Memory B cell (primary cell): ENCODE measurements around the gene SLC6A1.

Experiments used
- ATAC-seq: fragments of 150-1000 bp; cut with Tn5 transposase; 2 replicates; pipeline ENCODE4 v1.10.0; 2021; ENCODE audit warnings: low read depth, mild to moderate bottlenecking, moderate library complexity
- DNase-seq, 2 donors: peaks; one replicate each; pipeline ENCODE4 v3.0.0; 2022; ENCODE audit warnings: low spot score in 2 of 2
- H3K27ac Mint-ChIP-seq: one replicate; pipeline ENCODE4 v1.8.0; 2022; ENCODE audit warnings: mild to moderate bottlenecking, moderate library complexity, mixed read lengths
- H3K27me3 Mint-ChIP-seq: one replicate; pipeline ENCODE4 v1.8.0; 2022; ENCODE audit warnings: mixed read lengths
- H3K36me3 Mint-ChIP-seq: one replicate; pipeline ENCODE4 v1.8.0; 2022; ENCODE audit warnings: mild to moderate bottlenecking, mixed read lengths
- H3K4me1 Mint-ChIP-seq: one replicate; pipeline ENCODE4 v1.8.0; 2022; ENCODE audit warnings: mixed read lengths
- H3K4me3 Mint-ChIP-seq: one replicate; pipeline ENCODE4 v1.8.0; 2022; ENCODE audit warnings: mild to moderate bottlenecking, moderate library complexity, mixed read lengths
- H3K9me3 Mint-ChIP-seq: one replicate; pipeline ENCODE4 v1.8.0; 2022; ENCODE audit warnings: mixed read lengths

Gene SLC6A1

DNA sequence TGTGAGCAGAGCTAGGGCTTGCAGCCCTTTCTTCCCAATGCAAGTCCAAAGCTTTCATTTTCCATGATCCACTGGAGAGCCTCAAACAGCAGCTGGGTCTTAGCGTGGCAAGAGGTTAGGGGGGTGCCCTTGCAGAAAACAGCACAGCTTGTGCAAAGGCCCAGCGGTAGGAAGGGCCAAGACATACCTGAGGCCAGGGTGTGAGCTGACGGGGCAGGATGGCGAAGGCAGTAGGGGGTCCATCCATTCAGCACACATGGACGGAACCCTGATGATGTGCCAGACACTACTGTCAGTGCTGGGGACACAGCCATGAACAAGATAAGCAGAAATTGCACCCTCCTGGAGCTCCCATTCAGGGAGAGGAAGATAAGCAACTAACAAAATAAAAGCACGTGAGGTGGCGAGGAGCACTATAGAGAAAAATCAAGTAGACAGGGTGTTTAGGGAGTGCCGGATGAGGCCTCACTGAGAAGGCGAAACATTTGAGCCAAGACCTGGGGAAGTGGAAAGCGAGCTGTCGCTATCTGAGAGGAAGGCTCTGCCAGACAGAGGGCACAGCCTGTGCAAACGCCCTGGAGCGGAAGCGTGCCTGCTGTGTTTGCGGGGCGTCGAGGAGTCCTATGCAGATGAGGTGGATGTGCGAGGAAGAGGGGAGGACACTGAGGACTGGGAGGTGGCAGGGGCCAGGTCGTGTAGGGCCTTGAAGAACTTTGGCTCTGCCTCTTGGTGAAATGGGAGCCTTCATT lies 43.4 kb downstream of the SLC6A1 start:
- peaks cover 24% of the 10 kb centered on the region for H3K27me3 Mint-ChIP-seq

DNA sequence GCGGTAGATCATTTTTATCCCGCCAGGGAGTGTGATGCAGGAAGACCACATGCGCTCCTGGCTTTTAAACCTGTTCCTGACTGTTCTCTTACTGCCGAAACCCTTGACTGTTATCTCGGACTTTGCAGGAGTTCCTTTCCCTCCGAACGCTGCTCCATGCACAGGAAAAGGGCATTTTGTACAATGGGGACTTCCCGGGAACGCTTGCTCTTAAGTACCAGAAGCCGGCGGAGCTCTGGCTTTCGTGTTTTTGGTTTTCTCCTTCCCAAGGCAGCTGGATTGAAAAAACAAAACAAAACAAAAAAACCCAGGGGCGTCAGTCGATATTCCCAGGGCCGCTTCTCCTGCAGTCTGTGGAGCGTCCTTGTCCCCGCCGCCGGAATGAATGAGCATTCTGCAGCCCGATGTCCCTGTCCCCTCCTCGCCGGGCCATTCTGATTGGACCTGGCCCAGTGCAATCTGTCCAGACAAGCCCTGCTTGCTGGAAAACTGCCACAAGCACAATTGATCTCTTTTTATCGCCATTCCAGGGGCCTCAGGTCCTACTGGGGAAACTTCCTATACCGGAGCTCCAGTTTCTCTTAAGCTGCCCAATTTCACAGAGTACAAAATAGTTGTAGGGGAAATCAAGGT lies 44.8 kb downstream of the SLC6A1 start:
- Mint-ChIP-seq H3K27me3 (peaks cover 21% of the 10 kb centered on the region), H3K4me3 (no peak overlapping the region), H3K4me1 (peaks cover 3% of the 10 kb centered on the region), H3K9me3 (no peaks in the 10 kb centered on the region), H3K27ac (no peak overlapping the region), H3K36me3 (no peaks in the 10 kb centered on the region)
- DNase-seq (no peak), ATAC-seq (no peak)

More for the DNA sequence above, 43.4 kb downstream of the SLC6A1 start:
- H3K36me3 Mint-ChIP-seq, result no peaks in the 10 kb centered on the region
- DNase-seq, result no peak
- ATAC-seq, result no peak
- no peak overlapping the region for H3K27ac Mint-ChIP-seq
- no peak overlapping the region for H3K4me3 Mint-ChIP-seq
- H3K4me1 Mint-ChIP-seq, result peaks cover 3% of the 10 kb centered on the region
- H3K9me3 Mint-ChIP-seq, result no peaks in the 10 kb centered on the region

DNA sequence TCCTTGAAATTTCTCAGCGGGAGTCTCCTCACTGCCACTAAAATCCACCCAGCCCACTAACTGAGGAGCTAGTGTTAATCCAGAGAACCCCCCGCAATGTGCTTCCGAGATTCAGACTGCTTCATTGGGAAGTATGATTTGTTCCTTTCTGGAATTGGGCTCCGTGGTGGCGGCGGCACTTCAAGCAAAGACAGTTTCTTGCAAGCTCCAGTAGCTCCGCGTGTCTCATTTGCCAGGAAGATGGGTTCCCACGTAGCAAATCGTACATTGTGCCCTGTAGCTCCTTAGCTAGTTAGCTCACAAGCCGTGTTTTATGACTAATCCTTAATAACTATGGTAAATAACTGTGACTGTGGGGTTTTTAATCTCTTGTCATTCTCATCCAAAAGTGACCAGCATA lies 45.4 kb downstream of the SLC6A1 start:
- Mint-ChIP-seq H3K27me3 (peaks cover 21% of the 10 kb centered on the region), H3K36me3 (no peaks in the 10 kb centered on the region), H3K4me3 (no peak overlapping the region), H3K27ac (no peak overlapping the region), H3K9me3 (no peaks in the 10 kb centered on the region), H3K4me1 (peaks cover 3% of the 10 kb centered on the region)
- ATAC-seq (no peak), DNase-seq (no peak)

DNA sequence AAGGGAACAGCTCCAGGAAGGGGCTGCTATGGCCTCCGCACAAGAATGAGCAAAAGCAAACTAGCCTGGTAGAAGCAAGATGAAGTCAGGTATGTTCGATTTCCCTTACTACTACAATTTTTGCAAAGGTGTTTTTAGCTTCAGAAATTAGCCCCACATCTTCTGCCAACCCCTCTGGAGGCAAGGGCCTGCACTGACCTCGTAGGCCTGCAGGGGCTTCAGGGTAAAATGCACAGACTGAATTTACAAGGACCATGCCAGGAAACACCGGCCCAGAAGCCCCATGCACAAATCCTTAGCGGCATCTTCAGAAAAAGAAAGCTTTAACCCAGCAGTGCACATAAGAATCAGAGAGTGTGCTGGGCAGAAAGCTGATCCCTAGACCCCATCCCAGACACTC lies 53.0 kb downstream of the SLC6A1 start:
- ATAC-seq (no peak), DNase-seq (no peak)
- Mint-ChIP-seq H3K4me1 (no peaks in the 10 kb centered on the region), H3K27ac (no peak overlapping the region), H3K36me3 (no peaks in the 10 kb centered on the region), H3K4me3 (no peak overlapping the region), H3K27me3 (no peaks in the 10 kb centered on the region), H3K9me3 (no peaks in the 10 kb centered on the region)

DNA sequence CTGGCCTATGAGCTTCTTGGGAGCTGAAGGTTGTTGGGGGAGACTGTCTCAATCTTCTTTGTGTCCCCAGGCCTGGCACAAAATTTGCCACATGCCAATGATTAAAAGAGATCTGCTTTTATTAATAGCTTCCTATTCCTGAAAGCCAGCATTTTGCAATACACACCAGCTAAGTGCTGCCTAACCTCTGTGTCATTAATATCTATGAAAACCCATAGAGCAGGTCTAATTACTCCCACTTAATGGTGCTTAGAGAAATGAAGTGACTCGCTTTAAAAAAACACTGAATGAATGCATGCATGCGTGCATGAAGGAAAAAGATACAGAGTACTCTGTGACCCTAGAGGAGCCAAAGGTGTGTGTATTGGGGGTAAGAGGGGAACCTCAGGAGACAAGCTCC lies 55.0 kb downstream of the SLC6A1 start:
- no peaks in the 10 kb centered on the region for H3K9me3 Mint-ChIP-seq
- H3K4me1 Mint-ChIP-seq, result peaks cover 5% of the 10 kb centered on the region
- ATAC-seq (no peak), DNase-seq (no peak)
- no peak overlapping the region for H3K27ac Mint-ChIP-seq
- no peak overlapping the region for H3K4me3 Mint-ChIP-seq
- H3K27me3 Mint-ChIP-seq, result no peaks in the 10 kb centered on the region
- no peaks in the 10 kb centered on the region for H3K36me3 Mint-ChIP-seq

DNA sequence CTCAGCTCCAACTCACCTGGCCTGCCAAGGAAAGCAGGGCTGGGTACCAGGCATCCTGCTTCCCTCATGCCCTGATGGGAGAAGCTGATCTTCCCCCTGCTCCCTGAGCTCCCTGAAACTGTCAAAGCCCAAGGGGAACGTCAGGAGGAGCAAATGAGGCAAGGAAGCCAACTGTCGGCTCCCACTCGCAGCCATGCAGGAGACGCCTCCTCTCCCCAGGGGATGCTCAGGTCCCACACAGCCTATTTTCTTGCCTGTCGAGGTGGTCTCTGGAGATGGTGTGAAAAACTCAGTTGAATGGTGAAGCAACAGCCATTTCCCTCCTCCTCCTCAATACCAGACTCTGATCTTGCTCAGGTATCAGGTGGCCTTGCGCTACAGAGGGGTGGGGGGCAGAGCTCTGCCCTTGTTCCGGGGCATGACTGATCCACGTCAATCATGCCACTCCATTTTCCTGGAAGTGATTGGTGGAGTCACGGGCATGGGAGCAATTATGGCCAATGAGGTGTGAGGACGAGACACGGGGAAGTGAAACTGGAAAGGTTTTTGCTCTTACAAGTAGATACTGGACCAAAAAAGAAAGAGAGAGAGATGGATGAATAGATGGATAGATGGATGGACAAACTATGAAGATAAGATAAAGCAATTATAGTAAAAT lies 58.2 kb downstream of the SLC6A1 start:
- Mint-ChIP-seq H3K27me3 (peaks cover 1% of the 10 kb centered on the region), H3K36me3 (no peaks in the 10 kb centered on the region), H3K9me3 (no peaks in the 10 kb centered on the region), H3K4me3 (no peak overlapping the region), H3K4me1 (peaks cover 7% of the 10 kb centered on the region), H3K27ac (no peak overlapping the region)
- no peak for DNase-seq
- ATAC-seq, result peak; percentile 62

DNA sequence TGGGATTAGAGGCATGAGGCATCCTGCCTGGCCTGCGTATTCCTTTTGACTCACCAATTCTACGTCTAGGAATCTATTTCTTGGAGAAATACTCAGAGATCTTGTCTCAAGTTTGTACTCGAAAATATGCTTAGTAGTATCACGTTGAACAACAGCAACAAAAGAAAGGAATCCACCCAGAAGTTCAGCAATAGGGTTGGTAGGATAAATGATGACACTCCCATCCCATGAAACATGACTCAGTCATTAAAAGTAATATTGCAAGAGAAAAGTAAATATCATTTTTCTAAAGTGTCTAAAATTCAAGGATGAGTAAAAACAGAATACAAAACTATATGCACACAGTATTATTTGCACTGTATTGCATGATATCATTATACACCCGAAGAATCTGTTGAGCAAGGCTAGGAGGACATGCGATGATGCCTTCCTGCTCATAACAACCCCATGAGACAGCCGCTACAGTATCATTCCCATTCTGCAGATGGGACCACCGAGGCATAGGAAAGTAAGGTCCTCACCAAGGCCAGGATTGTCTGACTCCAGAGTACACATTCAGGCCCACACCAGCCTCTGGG lies 61.5 kb downstream of the SLC6A1 start:
- ATAC-seq (no peak), DNase-seq (no peak)
- Mint-ChIP-seq H3K4me1 (peaks cover 7% of the 10 kb centered on the region), H3K27ac (no peak overlapping the region), H3K27me3 (peaks cover 15% of the 10 kb centered on the region), H3K9me3 (no peaks in the 10 kb centered on the region), H3K4me3 (no peak overlapping the region), H3K36me3 (no peaks in the 10 kb centered on the region)

DNA sequence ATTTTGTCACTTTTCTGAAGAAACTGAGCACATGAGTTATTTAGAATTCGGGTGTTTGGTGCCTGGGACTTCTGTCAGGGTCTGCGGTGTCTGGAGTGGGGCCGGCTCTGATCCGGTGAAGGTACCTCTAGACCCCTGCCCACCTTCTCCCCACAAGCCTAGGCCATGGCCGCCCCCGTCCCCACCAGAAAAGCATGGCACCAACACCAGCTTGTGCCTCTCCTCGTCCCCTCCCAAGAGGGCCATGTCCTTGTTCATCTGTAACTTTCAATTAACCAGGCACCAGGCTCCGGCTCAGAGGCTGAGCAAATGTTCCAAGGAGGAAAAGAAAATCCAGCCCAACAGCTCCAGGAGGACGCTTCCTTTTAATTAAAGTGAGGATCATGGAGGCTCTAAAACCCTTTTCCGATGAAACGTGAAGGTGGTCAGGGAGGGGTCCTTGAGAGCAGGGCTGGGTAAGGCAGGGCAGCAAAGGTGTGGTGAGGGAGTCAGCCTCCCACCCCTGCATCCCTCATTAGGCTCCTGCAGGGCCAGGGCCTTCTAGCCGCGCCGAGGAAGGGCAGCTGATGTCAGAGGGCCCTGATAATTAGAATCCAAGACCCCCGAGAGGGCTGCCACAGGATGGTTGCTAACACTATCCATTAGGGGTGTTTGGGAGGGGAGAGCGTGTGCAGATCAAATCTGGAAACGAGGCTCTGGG lies 62.3 kb downstream of the SLC6A1 start:
- H3K4me3 Mint-ChIP-seq, result no peak overlapping the region
- no peaks in the 10 kb centered on the region for H3K9me3 Mint-ChIP-seq
- H3K36me3 Mint-ChIP-seq, result no peaks in the 10 kb centered on the region
- peaks cover 7% of the 10 kb centered on the region for H3K4me1 Mint-ChIP-seq
- ATAC-seq, result no peak
- H3K27ac Mint-ChIP-seq, result no peak overlapping the region
- H3K27me3 Mint-ChIP-seq, result peaks cover 15% of the 10 kb centered on the region
- DNase-seq, result no peak

DNA sequence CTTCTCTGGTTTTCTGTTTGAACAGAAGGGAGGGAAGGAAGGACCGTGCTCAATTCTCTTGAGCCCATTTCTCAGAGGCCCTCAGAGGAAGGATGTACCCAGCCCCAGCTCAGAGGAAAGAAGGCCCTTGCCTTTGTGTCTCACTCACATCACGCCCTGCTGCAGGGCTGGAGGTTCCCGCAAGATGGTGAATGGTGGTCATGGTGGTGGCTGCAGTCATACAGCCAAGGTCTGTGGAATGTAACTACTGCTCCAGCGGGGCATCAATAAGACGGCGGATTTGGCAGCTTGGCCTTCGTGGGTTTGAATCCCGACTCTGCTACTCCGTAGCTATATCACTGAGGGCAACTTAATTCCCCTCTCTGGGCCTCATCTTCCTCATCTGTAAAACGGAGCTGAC lies 62.9 kb downstream of the SLC6A1 start:
- no peak for DNase-seq
- no peak overlapping the region for H3K27ac Mint-ChIP-seq
- no peaks in the 10 kb centered on the region for H3K9me3 Mint-ChIP-seq
- peaks cover 15% of the 10 kb centered on the region for H3K27me3 Mint-ChIP-seq
- H3K4me3 Mint-ChIP-seq, result no peak overlapping the region
- peaks cover 10% of the 10 kb centered on the region for H3K4me1 Mint-ChIP-seq
- H3K36me3 Mint-ChIP-seq, result no peaks in the 10 kb centered on the region
- no peak for ATAC-seq

DNA sequence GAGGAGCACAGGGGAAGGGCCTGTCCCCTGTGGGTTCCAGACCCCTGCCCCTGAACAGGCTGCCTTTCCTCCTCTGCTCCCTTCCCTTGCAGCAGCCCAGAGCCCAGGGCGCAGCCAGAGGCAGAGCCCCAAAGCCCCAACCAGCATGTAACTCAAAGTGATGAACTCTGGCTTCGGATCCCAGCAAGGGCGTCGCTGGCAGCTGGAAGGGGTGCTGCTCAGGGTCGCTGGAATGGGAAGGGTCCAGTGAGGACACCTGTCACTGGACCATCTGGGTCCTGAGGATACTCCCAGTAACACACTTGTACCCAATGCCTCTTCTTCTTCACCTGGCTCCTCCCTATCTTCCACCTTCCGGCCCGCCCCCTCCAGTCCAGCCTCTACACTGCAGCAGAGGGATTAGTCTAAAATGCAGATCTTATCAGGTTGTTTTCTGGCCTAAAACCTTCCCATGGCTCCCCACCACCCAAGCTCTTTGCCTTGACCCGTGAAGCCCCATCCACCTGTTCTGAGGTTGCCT lies 64.0 kb downstream of the SLC6A1 start:
- Mint-ChIP-seq H3K27me3 (peaks cover 15% of the 10 kb centered on the region), H3K4me3 (no peak overlapping the region), H3K4me1 (peaks cover 4% of the 10 kb centered on the region), H3K9me3 (no peaks in the 10 kb centered on the region), H3K27ac (no peak overlapping the region), H3K36me3 (no peaks in the 10 kb centered on the region)
- ATAC-seq (no peak), DNase-seq (no peak)

DNA sequence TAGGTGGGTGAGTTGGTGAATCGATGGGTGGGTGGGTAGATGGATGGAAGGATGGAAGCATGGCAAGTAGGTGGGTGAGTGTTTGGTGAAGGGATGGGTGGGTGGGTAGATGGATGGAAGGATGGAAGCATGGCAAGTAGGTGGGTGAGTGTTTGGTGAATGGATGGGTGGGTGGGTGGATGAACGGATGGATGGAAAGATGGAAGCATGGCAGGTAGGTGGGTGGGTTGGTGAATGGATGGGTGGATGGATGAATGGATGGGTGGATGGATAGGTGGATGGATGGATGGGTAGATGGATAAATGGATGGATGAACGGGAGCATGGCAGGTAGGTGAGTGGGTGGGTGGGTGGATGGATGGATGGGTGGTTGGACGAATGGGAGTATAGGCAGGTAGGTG lies 65.1 kb downstream of the SLC6A1 start:
- peaks cover 4% of the 10 kb centered on the region for H3K4me1 Mint-ChIP-seq
- no peak for DNase-seq
- H3K36me3 Mint-ChIP-seq, result no peaks in the 10 kb centered on the region
- no peak overlapping the region for H3K27ac Mint-ChIP-seq
- no peaks in the 10 kb centered on the region for H3K9me3 Mint-ChIP-seq
- H3K27me3 Mint-ChIP-seq, result peaks cover 16% of the 10 kb centered on the region
- no peak for ATAC-seq
- no peak overlapping the region for H3K4me3 Mint-ChIP-seq

DNA sequence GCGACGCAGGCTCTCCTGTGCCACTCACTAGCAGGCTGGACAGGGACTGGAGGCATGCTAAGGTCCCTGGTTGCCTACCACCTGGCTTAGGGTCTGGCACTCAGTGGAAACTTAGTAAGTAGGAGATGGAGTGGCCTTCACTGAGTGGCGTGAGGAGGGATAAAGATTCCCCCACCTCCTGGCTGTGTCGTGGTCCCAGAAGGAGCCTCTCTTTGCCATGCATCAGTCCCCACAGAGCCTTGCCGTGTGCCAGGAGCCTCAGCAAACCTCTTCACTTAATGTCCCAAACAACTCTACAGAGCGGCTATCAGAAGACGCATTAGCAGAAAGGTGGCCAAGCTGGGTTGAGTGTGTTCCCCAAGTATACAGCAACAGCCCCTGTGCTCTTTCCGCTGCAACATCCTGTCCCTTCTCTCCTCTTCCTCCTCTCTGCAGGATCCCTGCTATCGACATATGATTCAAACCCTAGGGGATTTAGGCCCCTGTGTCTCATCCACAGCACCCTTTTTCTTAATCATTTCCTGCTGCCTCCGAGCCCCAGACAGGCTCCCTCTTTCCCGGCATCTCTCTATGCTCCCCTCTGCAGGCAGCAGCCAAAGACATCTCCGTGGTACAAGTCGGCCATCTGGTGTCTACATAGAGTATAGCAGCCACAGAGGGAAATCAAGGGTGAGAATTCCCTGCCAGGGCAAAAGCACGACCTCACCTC lies 66.7 kb downstream of the SLC6A1 start:
- Mint-ChIP-seq H3K36me3 (no peaks in the 10 kb centered on the region), H3K4me3 (no peak overlapping the region), H3K27ac (no peak overlapping the region), H3K9me3 (peaks cover 1% of the 10 kb centered on the region), H3K27me3 (peaks cover 17% of the 10 kb centered on the region), H3K4me1 (peaks cover 2% of the 10 kb centered on the region)
- DNase-seq (peak in 1 of 2 donors; percentile 9), ATAC-seq (no peak)

DNA sequence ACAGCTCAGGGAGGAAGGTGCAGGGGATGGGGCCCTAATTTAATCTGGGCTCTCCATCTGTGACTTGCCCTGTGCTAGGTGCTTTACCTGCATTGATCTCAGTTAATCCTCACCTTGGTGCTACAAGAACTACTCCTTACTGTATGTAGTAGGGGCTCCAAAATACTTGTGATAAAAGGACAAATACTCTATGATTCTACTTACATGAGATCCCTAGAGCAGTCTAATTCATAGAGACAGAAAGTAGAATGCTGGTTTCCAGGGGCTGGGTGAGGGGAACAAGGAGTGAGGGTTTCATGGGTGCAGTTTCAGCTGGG lies 67.2 kb downstream of the SLC6A1 start:
- H3K4me3 Mint-ChIP-seq, result no peak overlapping the region
- peaks cover 2% of the 10 kb centered on the region for H3K4me1 Mint-ChIP-seq
- no peak overlapping the region for H3K27ac Mint-ChIP-seq
- ATAC-seq (no peak), DNase-seq (no peak)
- no peaks in the 10 kb centered on the region for H3K36me3 Mint-ChIP-seq
- peaks cover 19% of the 10 kb centered on the region for H3K27me3 Mint-ChIP-seq
- peaks cover 1% of the 10 kb centered on the region for H3K9me3 Mint-ChIP-seq
